Measurements from ENCODE around the gene CAMTA1.
"Not testable (repeated sequence)": the region's sequence is repeated elsewhere in the genome, so short reads cannot be mapped to it uniquely, and the experiment has no call there.

CAMTA1 gene

GRCh38 chr1:7688659-7689058 is 903.4 kb downstream of the CAMTA1 start:
- DNase-seq (ENCODE audit: low read depth, low spot score): no peak

GRCh38 chr1:7689307-7689706 is 904.1 kb downstream of the CAMTA1 start:
- DNase-seq (ENCODE audit: low read depth, low spot score): not testable (repeated sequence)

GRCh38 chr1:7690076-7690475 is 904.8 kb downstream of the CAMTA1 start:
- no peak for DNase-seq (ENCODE audit: low read depth, low spot score)

- DNase-seq (ENCODE audit: low read depth, low spot score): no peak
Measured at GRCh38 chr1:7690496-7691182, 905.4 kb downstream of the CAMTA1 start.

- DNase-seq (ENCODE audit: low read depth, low spot score): no peak
Measured at GRCh38 chr1:7691576-7691975, 906.3 kb downstream of the CAMTA1 start.

GRCh38 chr1:7692005-7692404 is 906.8 kb downstream of the CAMTA1 start:
- no peak for DNase-seq (ENCODE audit: low read depth, low spot score)

- DNase-seq (ENCODE audit: low read depth, low spot score): not testable (repeated sequence)
Measured at GRCh38 chr1:7693037-7693436, 907.8 kb downstream of the CAMTA1 start.

- DNase-seq (ENCODE audit: low read depth, low spot score): no peak
Measured at GRCh38 chr1:7693662-7694061, 908.4 kb downstream of the CAMTA1 start.

- no peak for DNase-seq (ENCODE audit: low read depth, low spot score)
Measured at GRCh38 chr1:7694600-7695496, 909.6 kb downstream of the CAMTA1 start.

GRCh38 chr1:7695497-7696117 is 910.4 kb downstream of the CAMTA1 start:
- no peak for DNase-seq (ENCODE audit: low read depth, low spot score)

GRCh38 chr1:7698641-7699040 is 913.4 kb downstream of the CAMTA1 start:
- no peak for DNase-seq (ENCODE audit: low read depth, low spot score)

GRCh38 chr1:7702365-7702764 is 917.1 kb downstream of the CAMTA1 start:
- DNase-seq (ENCODE audit: low read depth, low spot score): no peak

GRCh38 chr1:7703321-7704213 is 918.3 kb downstream of the CAMTA1 start:
- no peak for DNase-seq (ENCODE audit: low read depth, low spot score)

GRCh38 chr1:7704214-7705047 is 919.2 kb downstream of the CAMTA1 start:
- DNase-seq (ENCODE audit: low read depth, low spot score): no peak

GRCh38 chr1:7705048-7705907 is 920.0 kb downstream of the CAMTA1 start:
- DNase-seq (ENCODE audit: low read depth, low spot score): no peak

- DNase-seq (ENCODE audit: low read depth, low spot score): no peak
Measured at GRCh38 chr1:7705908-7706216, 920.6 kb downstream of the CAMTA1 start.

GRCh38 chr1:7707527-7707926 is 922.3 kb downstream of the CAMTA1 start:
- no peak for DNase-seq (ENCODE audit: low read depth, low spot score)

- not testable (repeated sequence) for DNase-seq (ENCODE audit: low read depth, low spot score)
Measured at GRCh38 chr1:7708065-7708464, 922.8 kb downstream of the CAMTA1 start.

- DNase-seq (ENCODE audit: low read depth, low spot score): no peak
Measured at GRCh38 chr1:7710859-7711258, 925.6 kb downstream of the CAMTA1 start.

Measured in iPS DF 19.7 (cell line).